Stimulated activated CD4-positive, alpha-beta T cell treated with anti-CD3 and anti-CD28 coated beads, Interleukin-1b, Interleukin-23, amount 100 ng/mL, for 4 hours (primary cell): ENCODE results near the gene KRTAP2-2.
"Not testable (repeated sequence)": the region's sequence is repeated elsewhere in the genome, so short reads cannot be mapped to it uniquely, and the experiment has no call there.

Source experiments
- DNase-seq, 2 donors: peaks; one replicate each; pipeline ENCODE4 v3.0.0-alpha.2; 2020; ENCODE audit warnings: low read depth in 2 of 2

KRTAP2-2 gene

GRCh38 chr17:41055130-41055529, at the start of gene KRTAP2-2:
TSS of gene KRTAP2-2 (minus strand) at chr17:41055230. CDS start at chr17:41055211, 19 bp downstream.
- not testable (repeated sequence) for DNase-seq

GRCh38 chr17:41104386-41105038, 49.5 kb upstream of the KRTAP2-2 start:
- not testable (repeated sequence) for DNase-seq

- DNase-seq, result no peak
These were observed 48.9 kb upstream of the KRTAP2-2 start for GRCh38 chr17:41103896-41104295.

- no peak for DNase-seq
These were observed 46.7 kb upstream of the KRTAP2-2 start, which contains the start of gene KRTAP4-16 for GRCh38 chr17:41101586-41102259. TSS of gene KRTAP4-16 (minus strand) at chr17:41102209. CDS start at chr17:41102209, 0 bp downstream.

- DNase-seq, result not testable (repeated sequence)
These were observed 44.9 kb upstream of the KRTAP2-2 start for GRCh38 chr17:41099682-41100480.

- DNase-seq, result no peak
These were observed 43.5 kb upstream of the KRTAP2-2 start for GRCh38 chr17:41098481-41098880.

- no peak for DNase-seq
These were observed 43.0 kb upstream of the KRTAP2-2 start, which contains the start of gene KRTAP4-8 for GRCh38 chr17:41098042-41098441. TSS of gene KRTAP4-8 (minus strand) at chr17:41098142. CDS start at chr17:41098084, 58 bp downstream.

GRCh38 chr17:41096055-41096454, 41.0 kb upstream of the KRTAP2-2 start:
- DNase-seq, result no peak

GRCh38 chr17:41088760-41089352, 33.8 kb upstream of the KRTAP2-2 start:
- not testable (repeated sequence) for DNase-seq

GRCh38 chr17:41084100-41084856, 29.2 kb upstream of the KRTAP2-2 start, which contains the start of gene KRTAP4-7:
TSS of gene KRTAP4-7 (plus strand) at chr17:41084150. CDS start at chr17:41084207, 57 bp downstream.
- not testable (repeated sequence) for DNase-seq

GRCh38 chr17:41083427-41083826, 28.4 kb upstream of the KRTAP2-2 start:
- not testable (repeated sequence) for DNase-seq

- DNase-seq, result no peak
These were observed 27.6 kb upstream of the KRTAP2-2 start for GRCh38 chr17:41082626-41083025.

GRCh38 chr17:41076788-41077187, 21.8 kb upstream of the KRTAP2-2 start:
- DNase-seq, result no peak

- DNase-seq, result no peak
These were observed 18.6 kb upstream of the KRTAP2-2 start for GRCh38 chr17:41073676-41074075.

GRCh38 chr17:41071606-41072360, 16.8 kb upstream of the KRTAP2-2 start:
- no peak for DNase-seq

- DNase-seq, result no peak
These were observed 14.0 kb upstream of the KRTAP2-2 start for GRCh38 chr17:41069031-41069430.

GRCh38 chr17:41067281-41067680, 12.3 kb upstream of the KRTAP2-2 start:
- DNase-seq, result no peak

GRCh38 chr17:41065829-41066624, 11.0 kb upstream of the KRTAP2-2 start, which contains the start of gene KRTAP2-4:
TSS of gene KRTAP2-4 (minus strand) at chr17:41065879. CDS start at chr17:41065845, 34 bp downstream.
- no peak for DNase-seq

GRCh38 chr17:41065016-41065689, 10.1 kb upstream of the KRTAP2-2 start:
- DNase-seq, result not testable (repeated sequence)
